Caco-2 (cell line): ENCODE measurements around the gene FGF2. TPM values are rescaled to one million over a fixed set of nuclear protein-coding genes. Genes with fewer than 3 reads are reported as not detected.
"Not testable (repeated sequence)": the region's sequence is repeated elsewhere in the genome, so short reads cannot be mapped to it uniquely, and the experiment has no call there.

Experiments used
- BruUV-seq: library from RNA; stranded (reverse); fragments of 400-500 nt; replicated peaks from 2 replicates; lab custom pipeline; 2021; lab: Mats Ljungman, UMichigan
- CTCF ChIA-PET: fragments of 300-600 bp; sonication (Branson Sonifier 250); formaldehyde crosslinking; loops from one replicate; lab custom pipeline; 2022; ENCODE audit warnings: antibody characterized with exemption; lab: Charles Lee
- POLR2A ChIA-PET: fragments of 300-600 bp; sonication (Branson Sonifier 250); formaldehyde crosslinking; loops from one replicate; lab custom pipeline; 2022; ENCODE audit warnings: antibody characterized with exemption; lab: Charles Lee
- DNase-seq, 2 experiments: peaks; one replicate each; pipeline versions ENCODE4 v3.0.0 to v3.0.0-alpha.2; 2020 to 2022
- H3K27me3 ChIP-seq: replicated peaks from 2 replicates; pipeline ENCODE4 v1.6.0; 2011; ENCODE audit warnings: low read length; ENCODE audit not compliant: control insufficient read depth, insufficient read depth
- H3K36me3 ChIP-seq: 2 replicates; pipeline ENCODE4 v1.5.1; 2011; ENCODE audit warnings: low read length; ENCODE audit not compliant: control insufficient read depth, insufficient read depth
- H3K4me1 ChIP-seq: fragments of 250-450 bp; sonication (Bioruptor Pico); 2 replicates; pipeline ENCODE4 v1.5.1; 2020; ENCODE audit warnings: mild to moderate bottlenecking
- H3K4me3 ChIP-seq: 2 replicates; pipeline ENCODE4 v1.5.1; 2011; ENCODE audit warnings: low read depth, mild to moderate bottlenecking, control low read depth, low read length
- H3K9me3 ChIP-seq: fragments of 250-450 bp; sonication (Bioruptor Pico); 2 replicates; pipeline ENCODE4 v1.5.1; 2020; ENCODE audit warnings: mild to moderate bottlenecking, moderate library complexity
- H3K27ac Mint-ChIP-seq: one replicate; pipeline ENCODE4 v1.8.0; 2022; ENCODE audit warnings: mixed read lengths; ENCODE audit not compliant: unreplicated experiment
- H3K27me3 Mint-ChIP-seq: one replicate; pipeline ENCODE4 v1.8.0; 2022; ENCODE audit warnings: mixed read lengths; ENCODE audit not compliant: insufficient read depth, unreplicated experiment
- H3K36me3 Mint-ChIP-seq: one replicate; pipeline ENCODE4 v1.8.0; 2022; ENCODE audit warnings: mild to moderate bottlenecking, mixed read lengths; ENCODE audit not compliant: insufficient read depth, unreplicated experiment
- H3K4me1 Mint-ChIP-seq: one replicate; pipeline ENCODE4 v1.8.0; 2022; ENCODE audit warnings: low read depth, mixed read lengths; ENCODE audit not compliant: unreplicated experiment
- H3K4me3 Mint-ChIP-seq: one replicate; pipeline ENCODE4 v1.8.0; 2022; ENCODE audit warnings: mild to moderate bottlenecking, moderate library complexity, mixed read lengths; ENCODE audit not compliant: unreplicated experiment
- H3K9me3 Mint-ChIP-seq: one replicate; pipeline ENCODE4 v1.8.0; 2022; ENCODE audit warnings: mixed read lengths; ENCODE audit not compliant: unreplicated experiment
- CTCF ChIP-seq, 2 experiments: fragments of 200-600 bp in 1 of 2; IDR thresholded peaks; 1 replicate in 1 of 2; 2 replicates in 1 of 2; pipeline versions ENCODE4 v1.5.1 to v1.8.0; 2011 to 2022; ENCODE audit warnings: antibody characterized with exemption in 1 of 2, control low read depth in 1 of 2, inconsistent platforms in 1 of 2, low read depth in 1 of 2, low read length in 1 of 2, mild to moderate bottlenecking in 1 of 2, moderate library complexity in 1 of 2; ENCODE audit not compliant: insufficient read depth in 1 of 2, severe bottlenecking in 1 of 2, unreplicated experiment in 1 of 2
- intact Hi-C: fragments of 100-400 bp; cut with micrococcal nuclease; formaldehyde crosslinking; loops from one replicate; pipeline ENCODE4 v1.10.0; 2022; ENCODE audit not compliant: unreplicated experiment
- total RNA-seq: library from RNA; stranded (reverse); gene quantifications from 2 replicates; pipeline ENCODE4 v1.2.3, GENCODE V29; 2022

Gene FGF2
- total RNA-seq, 1 experiment from 2014 or later, result 0.20 TPM

GRCh38 chr4:122785099-122785498, 41.5 kb upstream of the FGF2 start:
- TF ChIP-seq CTCF (IDR thresholded peaks at IDR 0.05; ENCODE audit: insufficient read depth in 1 of 2, low read depth in 1 of 2, low read length in 1 of 2, severe bottlenecking in 1 of 2, unreplicated experiment in 1 of 2), result no peak
- no peaks in the 10 kb centered on the region for H3K36me3 Mint-ChIP-seq
- H3K27me3 Mint-ChIP-seq, result no peaks in the 10 kb centered on the region
- H3K9me3 ChIP-seq, result no peaks in the 10 kb centered on the region
- intact Hi-C loops, result no loop called here
- no peak overlapping the region for H3K27ac Mint-ChIP-seq
- no peak for DNase-seq
- no peaks in the 10 kb centered on the region for H3K36me3 ChIP-seq
- H3K27me3 ChIP-seq, result no peaks in the 10 kb centered on the region
- no TSS peak for BruUV-seq
- H3K4me3 ChIP-seq, result no peak overlapping the region
- peaks cover 10% of the 10 kb centered on the region for H3K9me3 Mint-ChIP-seq
- no peak overlapping the region for H3K4me3 Mint-ChIP-seq
- POLR2A ChIA-PET, result no interaction called here
- peaks cover 10% of the 10 kb centered on the region for H3K4me1 Mint-ChIP-seq
- CTCF ChIA-PET, result no interaction called here
- 0 out of 2 replicates have a peak, but pooled peaks cover 12% of the 10 kb centered on the region for H3K4me1 ChIP-seq

GRCh38 chr4:122786296-122786695, 40.3 kb upstream of the FGF2 start:
- H3K27me3 ChIP-seq, H3K9me3 ChIP-seq, H3K4me3 ChIP-seq, H3K4me1 Mint-ChIP-seq, H3K36me3 Mint-ChIP-seq, H3K36me3 ChIP-seq, H3K9me3 Mint-ChIP-seq, H3K27ac Mint-ChIP-seq, CTCF ChIA-PET, H3K4me3 Mint-ChIP-seq, intact Hi-C loops, POLR2A ChIA-PET, BruUV-seq, H3K27me3 Mint-ChIP-seq, DNase-seq: not testable (repeated sequence)
- 0 out of 2 replicates have a peak, but pooled peaks cover 12% of the 10 kb centered on the region for H3K4me1 ChIP-seq

- H3K4me3 ChIP-seq, H3K27ac Mint-ChIP-seq, H3K4me1 Mint-ChIP-seq, H3K36me3 Mint-ChIP-seq, H3K36me3 ChIP-seq, H3K4me3 Mint-ChIP-seq, H3K27me3 Mint-ChIP-seq, H3K9me3 Mint-ChIP-seq, DNase-seq, intact Hi-C loops, BruUV-seq, CTCF ChIA-PET, H3K27me3 ChIP-seq, POLR2A ChIA-PET, H3K9me3 ChIP-seq: not testable (repeated sequence)
- 0 out of 2 replicates have a peak, but pooled peaks cover 12% of the 10 kb centered on the region for H3K4me1 ChIP-seq
Measured at GRCh38 chr4:122786920-122787319, 39.7 kb upstream of the FGF2 start.

GRCh38 chr4:122787940-122788339, 38.7 kb upstream of the FGF2 start:
- no peaks in the 10 kb centered on the region for H3K27me3 ChIP-seq
- intact Hi-C loops, result no loop called here
- 0 out of 2 replicates have a peak, but pooled peaks cover 12% of the 10 kb centered on the region for H3K4me1 ChIP-seq
- no TSS peak for BruUV-seq
- no peak overlapping the region for H3K4me3 ChIP-seq
- Mint-ChIP-seq H3K4me3 (no peak overlapping the region), H3K4me1 (peaks cover 10% of the 10 kb centered on the region), H3K27me3 (peaks cover 2% of the 10 kb centered on the region), H3K27ac (no peak overlapping the region), H3K9me3 (peaks cover 10% of the 10 kb centered on the region), H3K36me3 (no peaks in the 10 kb centered on the region)
- CTCF ChIA-PET, result no interaction called here
- POLR2A ChIA-PET, result no interaction called here
- H3K36me3 ChIP-seq, result no peaks in the 10 kb centered on the region
- no peaks in the 10 kb centered on the region for H3K9me3 ChIP-seq
- TF ChIP-seq CTCF (IDR thresholded peaks at IDR 0.05; ENCODE audit: insufficient read depth in 1 of 2, low read depth in 1 of 2, low read length in 1 of 2, severe bottlenecking in 1 of 2, unreplicated experiment in 1 of 2), result no peak
- no peak for DNase-seq
